OCI-LY3 (cell line): ENCODE data around the gene CPNE6.

Experiments
- H2AFZ ChIP-seq: fragments of 200-600, 300-600 bp; shearing (Covaris generic); 2 replicates; pipeline ENCODE4 v1.6.0; 2014; ENCODE audit warnings: antibody characterized with exemption, low read depth, low read length
- H3K27ac ChIP-seq: fragments of 200-600, 300-600 bp; sonication (generic); 2 replicates; pipeline ENCODE4 v1.5.1; 2014; ENCODE audit warnings: mild to moderate bottlenecking, low read length, moderate library complexity, mixed read lengths
- H3K27me3 ChIP-seq: fragments of 200-600, 300-600 bp; sonication (generic); 2 replicates; pipeline ENCODE4 v1.6.1; 2014; ENCODE audit warnings: low read depth, low read length, mixed read lengths
- H3K36me3 ChIP-seq: fragments of 200-600, 300-600 bp; sonication (generic); replicated peaks from 2 replicates; pipeline ENCODE3; 2014; ENCODE audit warnings: low read depth, low read length, mixed read lengths
- H3K4me1 ChIP-seq: fragments of 300-600, 200-600 bp; sonication (generic); 2 replicates; pipeline ENCODE4 v1.6.1; 2014; ENCODE audit warnings: low read length, mixed read lengths
- H3K4me2 ChIP-seq: fragments of 200-600, 300-600 bp; sonication (generic); 2 replicates; pipeline ENCODE4 v1.6.1; 2014; ENCODE audit warnings: low read length, mixed read lengths
- H3K4me3 ChIP-seq: fragments of 300-600, 200-600 bp; sonication (generic); 2 replicates; pipeline ENCODE4 v1.5.1; 2014; ENCODE audit warnings: antibody characterized with exemption, mild to moderate bottlenecking, low read length, moderate library complexity
- H3K79me2 ChIP-seq: fragments of 300-600, 200-600 bp; shearing (Covaris generic); 2 replicates; pipeline ENCODE4 v1.6.1; 2014; ENCODE audit warnings: mild to moderate bottlenecking, low read length, mixed read lengths
- H3K9ac ChIP-seq: fragments of 300-600, 200-600 bp; shearing (Covaris generic); 2 replicates; pipeline ENCODE4 v1.6.0; 2014; ENCODE audit warnings: mild to moderate bottlenecking, low read length, moderate library complexity
- H3K9me3 ChIP-seq: fragments of 200-600, 300-600 bp; shearing (Covaris generic); 2 replicates; pipeline ENCODE4 v1.6.1; 2014; ENCODE audit warnings: low read length, mixed read lengths; ENCODE audit not compliant: insufficient read depth
- H4K20me1 ChIP-seq: fragments of 200-600, 300-600 bp; sonication (generic); 2 replicates; pipeline ENCODE4 v1.6.1; 2016; ENCODE audit warnings: low read length, mixed read lengths; ENCODE audit not compliant: insufficient read depth
- EZH2phosphoT487 ChIP-seq: fragments of 200-600 bp; shearing (Covaris generic); IDR thresholded peaks from 2 replicates; pipeline ENCODE4 v1.6.1; 2018; ENCODE audit warnings: antibody characterized with exemption, mixed run types, low read depth
- TF ChIP-seq, protein P1 (sequence below): fragments of 200-600, 300-600 bp; sonication (generic); IDR thresholded peaks from 2 replicates; pipeline ENCODE4 v1.5.1; 2014; ENCODE audit warnings: antibody characterized with exemption, low read length, low read depth

CPNE6 gene

DNA sequence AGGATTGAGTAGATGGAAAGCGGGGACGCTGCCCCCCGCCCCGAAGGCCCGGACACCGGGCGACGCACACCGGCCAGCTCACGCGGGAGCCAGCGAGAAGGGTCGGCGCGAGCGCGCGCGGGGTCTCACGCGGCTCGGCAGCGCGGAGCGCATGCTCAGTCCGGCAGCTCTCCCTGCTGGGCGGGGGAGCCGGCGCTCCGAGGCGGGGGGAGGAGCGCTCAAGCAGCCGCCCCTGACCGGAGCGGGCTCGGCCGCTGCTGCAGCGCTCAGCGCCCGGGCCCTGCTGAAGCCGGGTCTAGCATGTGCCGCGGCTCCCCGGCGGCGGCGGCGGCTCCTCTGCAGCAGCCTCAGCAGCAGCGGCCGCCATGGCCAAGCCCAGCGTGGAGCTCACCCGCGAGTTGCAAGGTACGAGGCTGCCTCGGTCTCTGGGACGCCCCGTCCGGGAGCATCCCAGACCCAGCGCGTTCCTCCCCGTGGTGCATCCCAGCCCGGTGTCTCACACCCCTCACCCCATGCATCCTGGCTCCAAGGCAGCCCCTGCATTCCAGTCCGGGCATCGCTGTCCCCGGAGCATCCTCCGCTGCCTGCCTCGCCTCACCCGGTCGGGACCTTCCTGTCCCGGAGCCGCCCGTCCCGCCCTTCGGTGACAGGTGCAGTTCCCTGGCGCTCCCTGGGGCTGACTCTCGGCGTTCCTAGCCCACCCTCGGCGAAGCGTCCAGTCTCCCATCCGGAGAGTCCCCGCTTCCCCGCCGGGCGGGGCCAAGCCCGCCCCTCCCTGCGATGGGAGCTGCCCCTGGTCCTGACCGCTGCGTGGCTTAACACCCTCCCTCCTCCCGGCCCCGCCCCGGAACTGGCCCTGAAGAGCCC, 19.3 kb upstream of the CPNE6 start, which contains the start of gene CARMIL3:
Gene CARMIL3, plus strand, starts transcription at position 221 of the 867 bp plus-strand sequence. Its CDS starts 145 bp downstream, at position 366.
- peak within 1 kb of the TSS; percentile 89 for H2AFZ ChIP-seq
- H3K9ac ChIP-seq, result peak within 1 kb of the TSS; percentile 96
- TF ChIP-seq, protein P1, sequence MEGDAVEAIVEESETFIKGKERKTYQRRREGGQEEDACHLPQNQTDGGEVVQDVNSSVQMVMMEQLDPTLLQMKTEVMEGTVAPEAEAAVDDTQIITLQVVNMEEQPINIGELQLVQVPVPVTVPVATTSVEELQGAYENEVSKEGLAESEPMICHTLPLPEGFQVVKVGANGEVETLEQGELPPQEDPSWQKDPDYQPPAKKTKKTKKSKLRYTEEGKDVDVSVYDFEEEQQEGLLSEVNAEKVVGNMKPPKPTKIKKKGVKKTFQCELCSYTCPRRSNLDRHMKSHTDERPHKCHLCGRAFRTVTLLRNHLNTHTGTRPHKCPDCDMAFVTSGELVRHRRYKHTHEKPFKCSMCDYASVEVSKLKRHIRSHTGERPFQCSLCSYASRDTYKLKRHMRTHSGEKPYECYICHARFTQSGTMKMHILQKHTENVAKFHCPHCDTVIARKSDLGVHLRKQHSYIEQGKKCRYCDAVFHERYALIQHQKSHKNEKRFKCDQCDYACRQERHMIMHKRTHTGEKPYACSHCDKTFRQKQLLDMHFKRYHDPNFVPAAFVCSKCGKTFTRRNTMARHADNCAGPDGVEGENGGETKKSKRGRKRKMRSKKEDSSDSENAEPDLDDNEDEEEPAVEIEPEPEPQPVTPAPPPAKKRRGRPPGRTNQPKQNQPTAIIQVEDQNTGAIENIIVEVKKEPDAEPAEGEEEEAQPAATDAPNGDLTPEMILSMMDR, result no peak
- TF ChIP-seq EZH2phosphoT487, result no peak
- peak within 1 kb of the TSS; percentile 66 for H3K27ac ChIP-seq
- H3K79me2 ChIP-seq, result no peaks in the 10 kb centered on the region
- H3K4me2 ChIP-seq, result peak within 1 kb of the TSS; percentile 93
- peak within 1 kb of the TSS; percentile 91 for H3K4me3 ChIP-seq
- H4K20me1 ChIP-seq, result peaks cover 5% of the 10 kb centered on the region; the same call in 1 of the 2 replicates
- H3K27me3 ChIP-seq, result no peaks in the 10 kb centered on the region
- no peaks in the 10 kb centered on the region for H3K36me3 ChIP-seq
- H3K4me1 ChIP-seq, result peaks cover 31% of the 10 kb centered on the region
- no peaks in the 10 kb centered on the region for H3K9me3 ChIP-seq

- H3K27ac ChIP-seq, result no peak overlapping the region
Observed at GRCh38 chr14:24052656-24053547, 18.5 kb upstream of the CPNE6 start.

GRCh38 chr14:24053548-24054323, 17.6 kb upstream of the CPNE6 start:
- Histone ChIP-seq H3K4me2 (no peak overlapping the region), H3K9me3 (no peaks in the 10 kb centered on the region), H3K4me3 (no peak overlapping the region), H3K79me2 (no peaks in the 10 kb centered on the region), H3K4me1 (peaks cover 28% of the 10 kb centered on the region), H4K20me1 (peaks cover 5% of the 10 kb centered on the region; the same call in 1 of the 2 replicates), H3K27me3 (no peaks in the 10 kb centered on the region), H2AFZ (no peak overlapping the region), H3K9ac (no peak overlapping the region), H3K36me3 (no peaks in the 10 kb centered on the region), H3K27ac (no peak overlapping the region)
- no peak for TF ChIP-seq EZH2phosphoT487
- TF ChIP-seq, protein P1, result no peak

More at GRCh38 chr14:24052656-24053547, 18.5 kb upstream of the CPNE6 start:
- H3K79me2 ChIP-seq, result no peaks in the 10 kb centered on the region
- no peak overlapping the region for H2AFZ ChIP-seq
- H3K27me3 ChIP-seq, result no peaks in the 10 kb centered on the region
- TF ChIP-seq, protein P1, result no peak
- TF ChIP-seq EZH2phosphoT487, result no peak
- H3K4me3 ChIP-seq, result peak overlapping the region; percentile 91
- H3K4me2 ChIP-seq, result peak overlapping the region; percentile 93
- peaks cover 31% of the 10 kb centered on the region for H3K4me1 ChIP-seq
- no peaks in the 10 kb centered on the region for H3K9me3 ChIP-seq
- no peaks in the 10 kb centered on the region for H3K36me3 ChIP-seq
- H4K20me1 ChIP-seq, result peaks cover 5% of the 10 kb centered on the region; the same call in 1 of the 2 replicates
- H3K9ac ChIP-seq, result peak overlapping the region; percentile 96; the same call in 1 of the 2 replicates
